ENCODE measurements around the gene TEX55.
"Not testable (repeated sequence)": the region's sequence is repeated elsewhere in the genome, so short reads cannot be mapped to it uniquely, and the experiment has no call there.

DNA sequence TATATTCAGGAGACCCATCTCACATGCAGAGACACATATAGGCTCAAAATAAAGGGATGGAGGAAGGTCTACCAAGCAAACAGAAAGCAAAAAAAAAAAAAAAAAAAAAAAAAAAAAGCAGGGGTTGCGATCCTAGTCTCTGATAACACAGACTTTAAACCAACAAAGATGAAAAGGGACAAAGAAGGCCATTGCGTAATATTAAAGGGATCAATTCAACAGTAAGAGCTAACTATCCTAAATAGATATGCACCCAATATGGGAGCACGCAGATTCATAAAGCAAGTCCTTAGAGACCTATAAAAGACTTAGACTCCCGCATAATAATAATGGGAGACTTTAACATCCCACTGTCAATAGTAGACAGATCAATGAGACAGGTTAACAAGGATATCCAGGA is 13.7 kb upstream of the TEX55 start:
- TF ChIP-seq, protein P1, sequence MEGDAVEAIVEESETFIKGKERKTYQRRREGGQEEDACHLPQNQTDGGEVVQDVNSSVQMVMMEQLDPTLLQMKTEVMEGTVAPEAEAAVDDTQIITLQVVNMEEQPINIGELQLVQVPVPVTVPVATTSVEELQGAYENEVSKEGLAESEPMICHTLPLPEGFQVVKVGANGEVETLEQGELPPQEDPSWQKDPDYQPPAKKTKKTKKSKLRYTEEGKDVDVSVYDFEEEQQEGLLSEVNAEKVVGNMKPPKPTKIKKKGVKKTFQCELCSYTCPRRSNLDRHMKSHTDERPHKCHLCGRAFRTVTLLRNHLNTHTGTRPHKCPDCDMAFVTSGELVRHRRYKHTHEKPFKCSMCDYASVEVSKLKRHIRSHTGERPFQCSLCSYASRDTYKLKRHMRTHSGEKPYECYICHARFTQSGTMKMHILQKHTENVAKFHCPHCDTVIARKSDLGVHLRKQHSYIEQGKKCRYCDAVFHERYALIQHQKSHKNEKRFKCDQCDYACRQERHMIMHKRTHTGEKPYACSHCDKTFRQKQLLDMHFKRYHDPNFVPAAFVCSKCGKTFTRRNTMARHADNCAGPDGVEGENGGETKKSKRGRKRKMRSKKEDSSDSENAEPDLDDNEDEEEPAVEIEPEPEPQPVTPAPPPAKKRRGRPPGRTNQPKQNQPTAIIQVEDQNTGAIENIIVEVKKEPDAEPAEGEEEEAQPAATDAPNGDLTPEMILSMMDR (IDR thresholded peaks at IDR 0.05): not testable (repeated sequence)
- TF ChIP-seq TEAD4 (IDR thresholded peaks at IDR 0.05; ENCODE audit: borderline replicate concordance, insufficient read depth); YY1 (IDR thresholded peaks at IDR 0.05; ENCODE audit: low read depth); POLR2AphosphoS5 (IDR thresholded peaks at IDR 0.05; ENCODE audit: low read depth, low read length): not testable (repeated sequence)
- TF ChIP-seq, protein P2, sequence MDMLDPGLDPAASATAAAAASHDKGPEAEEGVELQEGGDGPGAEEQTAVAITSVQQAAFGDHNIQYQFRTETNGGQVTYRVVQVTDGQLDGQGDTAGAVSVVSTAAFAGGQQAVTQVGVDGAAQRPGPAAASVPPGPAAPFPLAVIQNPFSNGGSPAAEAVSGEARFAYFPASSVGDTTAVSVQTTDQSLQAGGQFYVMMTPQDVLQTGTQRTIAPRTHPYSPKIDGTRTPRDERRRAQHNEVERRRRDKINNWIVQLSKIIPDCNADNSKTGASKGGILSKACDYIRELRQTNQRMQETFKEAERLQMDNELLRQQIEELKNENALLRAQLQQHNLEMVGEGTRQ (IDR thresholded peaks at IDR 0.05; ENCODE audit: borderline replicate concordance, low read depth, low read length): not testable (repeated sequence)
